Measurements from ENCODE around the gene DDB1. TPM values are rescaled to one million over a fixed set of nuclear protein-coding genes. Genes with fewer than 3 reads are reported as not detected.
A peak's percentile ranks its signal among the peaks of the same experiment; 100 is the strongest.
"Not testable (repeated sequence)": the region's sequence is repeated elsewhere in the genome, so short reads cannot be mapped to it uniquely, and the experiment has no call there.

Gene DDB1
- total RNA-seq, 2 donors from 2014 or later, result 179 to 253 TPM

DNA sequence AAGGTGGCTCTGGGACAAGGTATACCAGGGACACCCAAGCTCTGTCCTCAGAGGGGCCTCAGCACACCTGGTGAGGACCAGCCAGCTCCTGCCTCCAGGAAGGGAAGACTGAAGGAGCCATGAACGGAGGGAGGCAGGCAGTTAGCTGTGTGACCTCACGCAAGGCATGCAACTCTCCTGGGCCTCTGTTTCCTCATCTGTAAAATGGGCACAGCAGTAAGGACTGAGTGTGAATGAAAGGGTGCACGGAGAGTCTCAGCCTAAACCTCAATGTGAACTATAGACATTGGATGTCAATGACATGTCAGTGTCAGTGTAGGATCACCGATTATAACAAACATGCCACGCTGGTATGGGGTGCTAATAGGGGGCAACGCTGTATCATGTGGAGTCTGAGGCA is 73.5 kb downstream of the DDB1 start:
- no peaks in the 10 kb centered on the region for H3K9me3 ChIP-seq
- 93% methylated on average over 6 of the region's 6 CpGs for WGBS
- intact Hi-C loops (cut with DNase I), result no loop called here
- no peak for DNase-seq (ENCODE audit: low spot score)
- no peaks in the 10 kb centered on the region for H3K4me1 ChIP-seq (replicated peaks)
- TF ChIP-seq POLR2AphosphoS5 (IDR thresholded peaks at IDR 0.05), result no peak
- no peaks in the 10 kb centered on the region for H3K36me3 ChIP-seq
- H3K4me3 ChIP-seq, result no peak overlapping the region
- no peak overlapping the region for H3K27ac ChIP-seq
- H3K27me3 ChIP-seq (replicated peaks; ENCODE audit: insufficient read depth), result no peaks in the 10 kb centered on the region

GRCh38 chr11:61258546-61258945 is 74.4 kb downstream of the DDB1 start:
- no peaks in the 10 kb centered on the region for H3K27me3 ChIP-seq (replicated peaks; ENCODE audit: insufficient read depth)
- H3K4me1 ChIP-seq (replicated peaks), result no peaks in the 10 kb centered on the region
- 91% methylated on average over 9 of the region's 9 CpGs for WGBS
- H3K9me3 ChIP-seq, result no peaks in the 10 kb centered on the region
- no peaks in the 10 kb centered on the region for H3K36me3 ChIP-seq
- no peak for TF ChIP-seq POLR2AphosphoS5 (IDR thresholded peaks at IDR 0.05)
- no peak for TF ChIP-seq CTCF (IDR thresholded peaks at IDR 0.05)
- no peak for TF ChIP-seq POLR2A (IDR thresholded peaks at IDR 0.05)
- no peak for DNase-seq (ENCODE audit: low spot score)
- H3K4me3 ChIP-seq, result no peak overlapping the region
- H3K27ac ChIP-seq, result no peak overlapping the region
- intact Hi-C loops (cut with DNase I), result no loop called here

DNA sequence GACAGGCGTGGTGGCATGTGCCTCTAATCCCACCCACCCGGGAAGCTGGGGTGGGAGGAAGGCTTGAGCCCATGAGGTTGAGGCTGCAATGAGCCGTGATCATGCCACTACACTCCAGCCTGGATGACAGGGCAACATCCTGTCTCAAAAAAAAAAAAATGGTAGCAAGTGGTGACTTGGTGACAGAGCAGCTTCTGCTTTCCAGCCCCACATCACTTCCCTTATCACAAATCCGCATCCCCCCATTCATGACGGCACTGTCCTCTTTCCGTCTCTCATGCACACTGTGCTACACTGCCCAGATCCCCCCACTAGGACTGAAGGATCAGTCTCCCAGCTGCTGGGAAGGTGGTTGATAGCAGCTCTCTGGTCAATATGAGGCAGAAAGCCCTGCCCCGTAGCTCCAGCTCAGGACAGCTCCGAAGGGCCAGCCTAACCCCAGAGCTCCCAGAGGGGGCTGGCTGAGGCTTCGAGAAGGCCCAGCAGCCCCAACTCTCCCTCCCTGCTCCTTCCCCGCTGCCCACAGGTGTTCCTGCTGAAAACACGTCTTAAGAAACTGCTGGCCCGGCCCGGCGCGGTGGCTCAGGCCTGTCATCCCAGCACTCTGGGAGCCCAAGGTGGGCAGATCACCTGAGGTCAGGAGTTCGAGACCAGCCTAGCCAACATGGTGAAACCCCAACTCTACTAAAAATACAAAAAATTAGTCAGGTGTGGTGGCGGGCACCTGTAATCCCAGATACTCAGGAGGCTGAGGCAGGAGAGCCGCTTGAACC is 76.0 kb downstream of the DDB1 start:
- no peak for TF ChIP-seq CTCF (IDR thresholded peaks at IDR 0.05)
- no peak for TF ChIP-seq POLR2A (IDR thresholded peaks at IDR 0.05)
- no peak for TF ChIP-seq POLR2AphosphoS5 (IDR thresholded peaks at IDR 0.05)
- H3K36me3 ChIP-seq, result no peaks in the 10 kb centered on the region
- intact Hi-C loops (cut with DNase I), result no loop called here
- 91% methylated on average over 18 of the region's 18 CpGs for WGBS
- no peaks in the 10 kb centered on the region for H3K4me1 ChIP-seq (replicated peaks)
- H3K4me3 ChIP-seq, result no peak overlapping the region
- no peaks in the 10 kb centered on the region for H3K27me3 ChIP-seq (replicated peaks; ENCODE audit: insufficient read depth)
- no peak for DNase-seq (ENCODE audit: low spot score)
- H3K9me3 ChIP-seq, result no peaks in the 10 kb centered on the region
- no peak overlapping the region for H3K27ac ChIP-seq

GRCh38 chr11:61254403-61255025 is 78.4 kb downstream of the DDB1 start:
- Histone ChIP-seq H3K27me3 (replicated peaks; ENCODE audit: insufficient read depth) (no peaks in the 10 kb centered on the region), H3K4me3 (no peak overlapping the region), H3K27ac (no peak overlapping the region), H3K9me3 (no peaks in the 10 kb centered on the region), H3K4me1 (replicated peaks) (no peaks in the 10 kb centered on the region), H3K36me3 (no peaks in the 10 kb centered on the region)
- DNase-seq (ENCODE audit: low spot score), result peak; percentile 44
- 52% methylated on average over 12 of the region's 12 CpGs for WGBS
- intact Hi-C loops (cut with DNase I), result no loop called here
- TF ChIP-seq CTCF (IDR thresholded peaks at IDR 0.05) (peak; percentile 56 to 88 (median 66)), POLR2A (IDR thresholded peaks at IDR 0.05) (no peak), POLR2AphosphoS5 (IDR thresholded peaks at IDR 0.05) (no peak)

DNA sequence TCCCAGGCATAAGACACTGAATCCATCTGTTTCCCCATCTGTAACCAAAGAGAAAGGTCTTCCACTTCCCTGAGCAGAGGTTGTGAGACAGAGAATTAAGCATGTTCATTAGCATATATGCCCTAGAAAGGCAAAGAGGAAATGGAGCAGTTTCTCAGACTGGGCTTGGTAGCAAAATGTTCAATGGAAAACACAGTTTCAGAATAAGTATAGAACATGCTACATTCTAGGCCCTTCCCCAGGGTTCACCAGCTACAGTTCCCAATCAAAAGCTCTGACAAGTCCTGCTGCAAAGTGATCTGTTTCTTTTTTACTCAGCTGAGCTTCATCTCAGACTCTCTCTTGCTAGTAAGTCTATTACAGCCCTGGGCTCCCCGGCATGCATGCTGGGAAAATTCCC is 80.6 kb downstream of the DDB1 start:
- DNase-seq (ENCODE audit: low spot score); H3K9me3 ChIP-seq; H3K36me3 ChIP-seq; H3K27ac ChIP-seq; H3K4me3 ChIP-seq; intact Hi-C loops (cut with DNase I); H3K27me3 ChIP-seq (replicated peaks; ENCODE audit: insufficient read depth); H3K4me1 ChIP-seq (replicated peaks): not testable (repeated sequence)
- WGBS, result 60% methylated on average over 1 of the region's 1 CpG

DNA sequence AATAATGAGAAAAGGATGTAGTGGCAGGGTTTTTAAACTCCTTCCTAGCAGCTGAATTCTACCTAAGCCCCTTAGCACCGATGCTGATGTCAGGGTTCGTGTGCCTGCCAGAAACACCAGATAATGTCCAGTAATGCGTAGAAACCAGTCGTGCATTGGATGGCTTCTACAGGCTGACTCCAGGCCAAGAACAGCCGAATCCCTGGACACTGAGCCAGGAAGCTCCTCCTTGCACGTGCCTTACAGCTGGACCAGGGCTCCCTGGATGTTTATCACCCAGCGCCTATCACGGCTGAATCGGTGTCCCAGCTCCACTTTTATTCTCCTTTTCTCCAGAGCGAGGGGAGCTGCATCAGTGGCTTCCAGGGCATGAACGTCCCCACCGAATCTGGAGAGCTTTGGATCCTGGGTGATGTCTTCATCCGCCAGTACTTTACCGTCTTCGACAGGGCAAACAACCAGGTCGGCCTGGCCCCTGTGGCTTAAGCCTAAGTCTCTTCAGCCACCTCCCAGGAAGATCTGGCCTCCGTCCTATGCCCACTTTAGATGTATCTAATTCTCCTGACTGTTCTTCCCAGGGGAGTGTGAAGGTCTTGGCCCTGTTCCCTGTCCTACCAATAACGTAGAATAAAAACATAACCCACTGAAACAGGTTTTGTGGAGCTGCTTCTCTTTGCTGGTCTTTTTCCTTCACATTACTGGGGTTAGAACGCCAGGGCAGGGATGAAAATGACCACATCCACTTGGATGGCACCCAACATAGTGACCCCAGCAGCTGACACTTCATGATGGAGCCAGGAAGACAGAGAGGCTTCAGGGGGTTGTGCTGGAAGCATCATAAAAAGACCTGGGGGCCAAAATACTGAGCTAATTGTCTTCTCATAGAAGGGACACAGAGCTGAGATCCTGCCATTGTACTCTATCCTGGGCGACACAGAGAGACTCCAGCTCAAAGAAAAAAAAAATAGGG is 81.8 kb downstream of the DDB1 start:
- H3K9me3 ChIP-seq; H3K27me3 ChIP-seq (replicated peaks; ENCODE audit: insufficient read depth); DNase-seq (ENCODE audit: low spot score); intact Hi-C loops (cut with DNase I); H3K27ac ChIP-seq; H3K4me1 ChIP-seq (replicated peaks); H3K36me3 ChIP-seq; H3K4me3 ChIP-seq: not testable (repeated sequence)
- 64% methylated on average over 20 of the region's 20 CpGs for WGBS
